K562 (cell line): ENCODE measurements around the gene CLDN7. TPM values are rescaled to one million over a fixed set of nuclear protein-coding genes. Genes with fewer than 3 reads are reported as not detected.

Experiments
- ARNT ChIP-seq, 2 experiments: fragments of 450-650 bp; IDR thresholded peaks; 2 replicates each; pipeline ENCODE4 v1.6.1; 2016; ENCODE audit warnings: mild to moderate bottlenecking in 1 of 2
- ATF6 ChIP-seq: sonication (generic); formaldehyde crosslinking; IDR thresholded peaks from 2 replicates; pipeline ENCODE4 v1.4.0; 2020; ENCODE audit warnings: mild to moderate bottlenecking, missing genetic modification reagents
- CTCFL ChIP-seq: IDR thresholded peaks from 2 replicates; pipeline ENCODE4 v1.6.1; 2011; ENCODE audit warnings: borderline replicate concordance, low read depth, mild to moderate bottlenecking, moderate library complexity, low read length; ENCODE audit not compliant: insufficient read depth, poor library complexity, severe bottlenecking
- MCM5 ChIP-seq: fragments of 450-650 bp; IDR thresholded peaks from 2 replicates; pipeline ENCODE4 v1.6.1; 2016; ENCODE audit warnings: low read depth
- PHB2 ChIP-seq: fragments of 450-650 bp; IDR thresholded peaks from 2 replicates; pipeline ENCODE4 v1.6.1; 2017; ENCODE audit warnings: low read depth
- PML ChIP-seq: IDR thresholded peaks from 2 replicates; pipeline ENCODE4 v1.6.1; 2012; ENCODE audit warnings: low read length, inconsistent platforms
- POLR3A ChIP-seq: IDR thresholded peaks from 2 replicates; pipeline ENCODE4 v1.6.1; 2011; ENCODE audit warnings: borderline replicate concordance, mild to moderate bottlenecking, moderate library complexity; ENCODE audit not compliant: insufficient read length, insufficient read depth; ENCODE audit errors: extremely low read depth
- TAF15 ChIP-seq: fragments of 200-400 bp; formaldehyde crosslinking; IDR thresholded peaks from 2 replicates; pipeline ENCODE4 v1.6.1; 2017; ENCODE audit warnings: mild to moderate bottlenecking, low read depth, low read length, moderate library complexity
- ZBTB11 ChIP-seq, 3 experiments: fragments of 200-800 bp in 1 of 3; fragments of 250-450 bp in 1 of 3; fragments of 450-650 bp in 1 of 3; sonication (Bioruptor Pico) in 1 of 3; sonication (Bioruptor generic) in 1 of 3; formaldehyde crosslinking in 1 of 3; IDR thresholded peaks; 2 replicates each; pipeline versions ENCODE4 v1.6.1 to v1.8.0; 2016 to 2022; ENCODE audit warnings: mild to moderate bottlenecking in 2 of 3, missing genetic modification characterization in 2 of 3, missing compliant biosample characterization in 1 of 3, moderate library complexity in 1 of 3
- ZBTB7A ChIP-seq: IDR thresholded peaks from 2 replicates; pipeline ENCODE4 v1.6.1; 2011; ENCODE audit warnings: low read depth, mild to moderate bottlenecking, low read length, moderate library complexity, borderline replicate concordance; ENCODE audit not compliant: control insufficient read depth
- ZFX ChIP-seq: sonication (generic); formaldehyde crosslinking; IDR thresholded peaks from 2 replicates; pipeline ENCODE4 v1.8.0; 2022; ENCODE audit warnings: mild to moderate bottlenecking, missing genetic modification reagents, moderate library complexity
- ZNF175 ChIP-seq: fragments of 200-800 bp; sonication (Bioruptor generic); IDR thresholded peaks from 2 replicates; pipeline ENCODE4 v1.6.1; 2016; ENCODE audit warnings: low read depth, mild to moderate bottlenecking, missing genetic modification characterization, missing compliant biosample characterization
- ZNF282 ChIP-seq: sonication (generic); formaldehyde crosslinking; IDR thresholded peaks from 2 replicates; pipeline ENCODE4 v1.8.1; 2023; ENCODE audit warnings: missing genetic modification reagents
- ZNF444 ChIP-seq: fragments of 250-450 bp; sonication (Bioruptor Pico); IDR thresholded peaks from 2 replicates; pipeline ENCODE4 v1.4.0; 2020; ENCODE audit warnings: mild to moderate bottlenecking, moderate library complexity
- ZNF668 ChIP-seq: fragments of 250-450 bp; sonication (Bioruptor Pico); IDR thresholded peaks from 2 replicates; pipeline ENCODE4 v1.8.0; 2022; ENCODE audit warnings: mild to moderate bottlenecking, inconsistent platforms
- ZNF79 ChIP-seq: fragments of 250-450 bp; sonication (Bioruptor Pico); IDR thresholded peaks from 2 replicates; pipeline ENCODE4 v1.4.0; 2020; ENCODE audit warnings: low read depth, mild to moderate bottlenecking, moderate library complexity
- polyA plus RNA-seq, 8 experiments: library from polyadenylated mRNA; depleted of rRNA in 4 of 8; stranded (reverse) in 5 of 8; unstranded in 3 of 8; fragments of >200 nt; fragmentation: Nextera tagmentation in 2 of 8; fragmentation: Illumina TruSeq in 1 of 8; extraction: Ambion mirVana in 2 of 8; extraction: Trizol in 1 of 8; gene quantifications; 2 replicates each; pipeline versions ENCODE4 v1.2.1 to v1.2.3, GENCODE V29; 2011 to 2014; ENCODE audit warnings: inconsistent platforms in 1 of 8, missing spikeins in 1 of 8
- total RNA-seq, 7 experiments: library from RNA; depleted of rRNA in 6 of 7; stranded (reverse); fragments of >200 nt in 6 of 7; fragmentation: Illumina TruSeq in 2 of 7; extraction: Trizol in 2 of 7; gene quantifications; 2 replicates each; pipeline versions ENCODE4 v1.2.1 to v1.2.3, GENCODE V29; 2011 to 2021; ENCODE audit warnings: low replicate concordance in 1 of 7
- TF ChIP-seq, protein P1 (sequence below): fragments of 250-450 bp; sonication (Bioruptor Pico); IDR thresholded peaks from 2 replicates; pipeline ENCODE4 v1.4.0; 2020; ENCODE audit warnings: mild to moderate bottlenecking, moderate library complexity, borderline replicate concordance

CLDN7 gene
- total and polyA plus RNA-seq, 9 of the 15 experiments (the other 6 are each of a cell fraction or from before 2014, with no cell fraction given) = 2.2 to 14.5 (median 7.6) TPM

GRCh38 chr17:7237761-7238419 lies 24.4 kb downstream of the CLDN7 start (continued):
- TF ChIP-seq ATF6 (CRISPR knock-in tag) (no peak), ZFX (CRISPR knock-in tag) (peak; percentile 60), PML (no peak), POLR3A (no peak), CTCFL (no peak), ZNF668 (no peak), ZBTB11 (CRISPR knock-in tag; IDR thresholded peaks at IDR 0.05) (peak in 1 of 3 experiments; percentile 48; a peak in 2 of 6 replicates), MCM5 (no peak), ZNF444 (CRISPR knock-in tag) (no peak), PHB2 (no peak), ZNF79 (CRISPR knock-in tag) (no peak), ARNT (IDR thresholded peaks at IDR 0.05) (no peak), ZNF175 (CRISPR knock-in tag) (no peak), ZBTB7A (peak; percentile 47; the same call in 1 of the 2 replicates), ZNF282 (CRISPR knock-in tag) (no peak), TAF15 (no peak)
- TF ChIP-seq, protein P1, sequence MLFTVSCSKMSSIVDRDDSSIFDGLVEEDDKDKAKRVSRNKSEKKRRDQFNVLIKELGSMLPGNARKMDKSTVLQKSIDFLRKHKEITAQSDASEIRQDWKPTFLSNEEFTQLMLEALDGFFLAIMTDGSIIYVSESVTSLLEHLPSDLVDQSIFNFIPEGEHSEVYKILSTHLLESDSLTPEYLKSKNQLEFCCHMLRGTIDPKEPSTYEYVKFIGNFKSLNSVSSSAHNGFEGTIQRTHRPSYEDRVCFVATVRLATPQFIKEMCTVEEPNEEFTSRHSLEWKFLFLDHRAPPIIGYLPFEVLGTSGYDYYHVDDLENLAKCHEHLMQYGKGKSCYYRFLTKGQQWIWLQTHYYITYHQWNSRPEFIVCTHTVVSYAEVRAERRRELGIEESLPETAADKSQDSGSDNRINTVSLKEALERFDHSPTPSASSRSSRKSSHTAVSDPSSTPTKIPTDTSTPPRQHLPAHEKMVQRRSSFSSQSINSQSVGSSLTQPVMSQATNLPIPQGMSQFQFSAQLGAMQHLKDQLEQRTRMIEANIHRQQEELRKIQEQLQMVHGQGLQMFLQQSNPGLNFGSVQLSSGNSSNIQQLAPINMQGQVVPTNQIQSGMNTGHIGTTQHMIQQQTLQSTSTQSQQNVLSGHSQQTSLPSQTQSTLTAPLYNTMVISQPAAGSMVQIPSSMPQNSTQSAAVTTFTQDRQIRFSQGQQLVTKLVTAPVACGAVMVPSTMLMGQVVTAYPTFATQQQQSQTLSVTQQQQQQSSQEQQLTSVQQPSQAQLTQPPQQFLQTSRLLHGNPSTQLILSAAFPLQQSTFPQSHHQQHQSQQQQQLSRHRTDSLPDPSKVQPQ (CRISPR knock-in tag) = no peak
